Smooth muscle cell (in vitro differentiated cells): ENCODE measurements around the gene CTNNA3. TPM values are rescaled to one million over a fixed set of nuclear protein-coding genes. Genes with fewer than 3 reads are reported as not detected.

Experiments
- DNase-seq: peaks from one replicate; lab custom pipeline; 2025; ENCODE audit not compliant: unreplicated experiment; lab: John Stamatoyannopoulos, UW
- H2AFZ ChIP-seq: fragments of 200-600 bp; sonication (generic); 2 replicates; pipeline ENCODE4 v1.6.0; 2016; ENCODE audit warnings: antibody characterized with exemption, low read depth, mild to moderate bottlenecking
- H3F3A ChIP-seq: fragments of 200-600 bp; sonication (generic); 2 replicates; pipeline ENCODE4 v1.6.0; 2017; ENCODE audit warnings: antibody characterized with exemption, low read depth
- H3K27ac ChIP-seq: fragments of 200-600 bp; sonication (generic); 2 replicates; pipeline ENCODE4 v1.5.1; 2016; ENCODE audit warnings: low read depth, mild to moderate bottlenecking
- H3K27me3 ChIP-seq: fragments of 200-600 bp; sonication (generic); 2 replicates; pipeline ENCODE4 v1.6.1; 2016; ENCODE audit warnings: low read depth, mild to moderate bottlenecking
- H3K36me3 ChIP-seq: fragments of 200-600 bp; sonication (generic); 2 replicates; pipeline ENCODE4 v1.5.1; 2016; ENCODE audit warnings: low read depth
- H3K4me1 ChIP-seq: fragments of 200-600 bp; sonication (generic); 2 replicates; pipeline ENCODE4 v1.5.1; 2016; ENCODE audit warnings: low read depth
- H3K4me2 ChIP-seq: fragments of 200-600 bp; sonication (generic); 2 replicates; pipeline ENCODE4 v1.6.0; 2016; ENCODE audit warnings: mild to moderate bottlenecking
- H3K4me3 ChIP-seq: fragments of 200-600 bp; sonication (generic); 2 replicates; pipeline ENCODE4 v1.5.1; 2016; ENCODE audit warnings: mild to moderate bottlenecking
- H3K79me2 ChIP-seq: fragments of 200-600 bp; sonication (generic); 2 replicates; pipeline ENCODE4 v1.6.0; 2016; ENCODE audit warnings: low read depth, mild to moderate bottlenecking
- H3K9ac ChIP-seq: fragments of 200-600 bp; sonication (generic); 2 replicates; pipeline ENCODE4 v1.6.0; 2016; ENCODE audit warnings: low read depth
- H3K9me3 ChIP-seq: fragments of 200-600 bp; sonication (generic); replicated peaks from 2 replicates; pipeline ENCODE4 v1.5.1; 2016; ENCODE audit warnings: low read depth
- H4K20me1 ChIP-seq: fragments of 200-600 bp; sonication (generic); 2 replicates; pipeline ENCODE4 v1.6.0; 2016; ENCODE audit warnings: low read depth
- WGBS: methylation state at CpG from one replicate; pipeline ENCODE4 v1.1.7; 2016; ENCODE audit warnings: low lambda C conversion rate; 5-methylcytosine and 5-hydroxymethylcytosine counted together
- microRNA-seq: library from miRNA; unstranded; fragments of <30 nt; microRNA quantifications from one replicate; pipeline ENCODE4, GENCODE V29; 2016; ENCODE audit warnings: borderline number of aligned reads
- polyA plus RNA-seq: library from polyadenylated mRNA; unstranded; fragments of >200 nt; fragmentation: Nextera tagmentation; extraction: Ambion mirVana; gene quantifications from 2 replicates; pipeline ENCODE4 v1.2.1, GENCODE V29; 2016
- small RNA-seq: library from RNA; depleted of rRNA; stranded (forward); fragments of <200 nt; gene quantifications from one replicate; pipeline ENCODE3, GENCODE V24; 2014
- total RNA-seq: library from RNA; depleted of rRNA; stranded (reverse); fragments of >200 nt; gene quantifications from 2 replicates; pipeline ENCODE4 v1.2.3, GENCODE V29; 2014
- TF ChIP-seq, protein P1 (sequence below): fragments of 200-600 bp; sonication (generic); IDR thresholded peaks from 2 replicates; pipeline ENCODE4 v1.5.1; 2017; ENCODE audit warnings: borderline replicate concordance, mild to moderate bottlenecking, antibody characterized with exemption; ENCODE audit not compliant: insufficient read depth, poor library complexity, severe bottlenecking

Gene CTNNA3
- total and polyA plus RNA-seq, 2 experiments from 2014 or later: 1.3 TPM; not detected in 1

DNA sequence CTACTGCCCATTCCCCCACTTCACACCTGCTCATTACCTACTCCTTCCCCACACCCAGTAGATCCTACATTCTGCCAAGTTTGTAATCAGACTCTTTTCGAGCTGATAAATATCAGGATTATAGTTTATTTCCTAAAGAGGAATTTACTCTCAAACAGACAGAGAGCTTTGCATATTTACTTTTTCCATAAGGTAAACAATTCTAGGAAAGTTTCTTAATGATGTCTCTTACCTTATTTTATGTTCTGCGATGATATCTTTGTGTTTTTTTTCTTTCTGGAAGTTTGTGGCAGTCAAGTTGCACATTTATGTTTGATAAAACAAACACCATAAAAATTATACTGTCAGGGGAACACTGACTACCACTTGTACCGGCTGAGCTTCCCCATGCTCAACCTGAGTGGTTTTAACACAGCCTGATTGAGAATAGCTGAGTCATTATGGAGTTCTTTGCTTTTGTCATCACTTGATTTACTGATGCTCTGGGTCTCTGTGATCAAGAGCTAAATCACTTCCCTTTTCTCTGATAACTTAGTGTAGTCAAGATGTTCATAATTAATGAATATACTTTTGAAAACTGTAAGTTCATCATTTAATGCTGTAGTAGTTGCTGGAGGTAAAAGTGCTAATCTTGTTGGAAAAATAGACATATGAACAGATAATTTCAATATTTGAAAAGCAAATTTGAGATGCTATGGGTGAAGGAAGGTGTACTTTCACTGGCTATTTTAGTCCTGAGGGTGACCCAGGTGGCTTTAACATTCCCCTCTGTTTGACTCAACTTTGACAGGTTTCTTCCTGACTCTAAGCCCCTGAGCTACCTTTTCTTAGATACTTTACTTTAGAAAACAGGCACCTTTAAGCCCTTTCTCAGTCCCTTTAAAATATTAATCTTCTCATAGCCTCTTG, 1804.7 kb downstream of the CTNNA3 start:
- 69% methylated on average over 3 of the region's 3 CpGs for WGBS
- Histone ChIP-seq H3K9ac (no peak overlapping the region), H3K4me1 (no peaks in the 10 kb centered on the region), H3K79me2 (no peaks in the 10 kb centered on the region), H2AFZ (no peak overlapping the region), H3K9me3 (peaks cover 5% of the 10 kb centered on the region), H4K20me1 (no peaks in the 10 kb centered on the region), H3K4me2 (no peak overlapping the region), H3K36me3 (no peaks in the 10 kb centered on the region), H3K4me3 (no peak overlapping the region), H3F3A (no peaks in the 10 kb centered on the region), H3K27me3 (no peaks in the 10 kb centered on the region), H3K27ac (no peak overlapping the region)
- no peak for DNase-seq
- TF ChIP-seq, protein P1, sequence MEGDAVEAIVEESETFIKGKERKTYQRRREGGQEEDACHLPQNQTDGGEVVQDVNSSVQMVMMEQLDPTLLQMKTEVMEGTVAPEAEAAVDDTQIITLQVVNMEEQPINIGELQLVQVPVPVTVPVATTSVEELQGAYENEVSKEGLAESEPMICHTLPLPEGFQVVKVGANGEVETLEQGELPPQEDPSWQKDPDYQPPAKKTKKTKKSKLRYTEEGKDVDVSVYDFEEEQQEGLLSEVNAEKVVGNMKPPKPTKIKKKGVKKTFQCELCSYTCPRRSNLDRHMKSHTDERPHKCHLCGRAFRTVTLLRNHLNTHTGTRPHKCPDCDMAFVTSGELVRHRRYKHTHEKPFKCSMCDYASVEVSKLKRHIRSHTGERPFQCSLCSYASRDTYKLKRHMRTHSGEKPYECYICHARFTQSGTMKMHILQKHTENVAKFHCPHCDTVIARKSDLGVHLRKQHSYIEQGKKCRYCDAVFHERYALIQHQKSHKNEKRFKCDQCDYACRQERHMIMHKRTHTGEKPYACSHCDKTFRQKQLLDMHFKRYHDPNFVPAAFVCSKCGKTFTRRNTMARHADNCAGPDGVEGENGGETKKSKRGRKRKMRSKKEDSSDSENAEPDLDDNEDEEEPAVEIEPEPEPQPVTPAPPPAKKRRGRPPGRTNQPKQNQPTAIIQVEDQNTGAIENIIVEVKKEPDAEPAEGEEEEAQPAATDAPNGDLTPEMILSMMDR: no peak

DNA sequence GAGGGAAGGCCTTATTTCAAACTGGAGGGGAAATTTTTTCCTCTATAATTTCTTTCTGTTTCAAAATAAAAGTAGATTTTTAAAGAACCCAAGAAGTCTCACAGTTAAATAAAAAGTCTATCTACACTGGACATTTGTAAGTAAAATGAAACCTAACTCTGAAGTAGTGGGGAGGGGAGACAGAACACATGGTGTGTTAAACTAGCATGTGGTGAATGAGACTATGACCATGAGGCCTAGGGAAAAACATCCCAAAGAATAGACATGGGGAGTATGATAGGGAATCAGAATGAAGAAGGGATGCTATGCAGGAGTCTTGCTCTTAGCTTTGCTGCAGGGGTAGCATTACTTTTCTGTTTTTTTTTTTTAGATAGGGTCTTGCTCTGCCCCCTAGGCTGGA, 1831.5 kb downstream of the CTNNA3 start:
- no peaks in the 10 kb centered on the region for H3F3A ChIP-seq
- H3K4me3 ChIP-seq: no peak overlapping the region
- no peak overlapping the region for H3K27ac ChIP-seq
- no peaks in the 10 kb centered on the region for H3K9me3 ChIP-seq
- no peaks in the 10 kb centered on the region for H4K20me1 ChIP-seq
- no peak overlapping the region for H2AFZ ChIP-seq
- H3K79me2 ChIP-seq: no peaks in the 10 kb centered on the region
- no peak for DNase-seq
- no peak overlapping the region for H3K4me2 ChIP-seq
- no peak overlapping the region for H3K9ac ChIP-seq
- H3K36me3 ChIP-seq: no peaks in the 10 kb centered on the region
- no peaks in the 10 kb centered on the region for H3K27me3 ChIP-seq
- TF ChIP-seq, protein P1: no peak
- H3K4me1 ChIP-seq: no peaks in the 10 kb centered on the region

DNA sequence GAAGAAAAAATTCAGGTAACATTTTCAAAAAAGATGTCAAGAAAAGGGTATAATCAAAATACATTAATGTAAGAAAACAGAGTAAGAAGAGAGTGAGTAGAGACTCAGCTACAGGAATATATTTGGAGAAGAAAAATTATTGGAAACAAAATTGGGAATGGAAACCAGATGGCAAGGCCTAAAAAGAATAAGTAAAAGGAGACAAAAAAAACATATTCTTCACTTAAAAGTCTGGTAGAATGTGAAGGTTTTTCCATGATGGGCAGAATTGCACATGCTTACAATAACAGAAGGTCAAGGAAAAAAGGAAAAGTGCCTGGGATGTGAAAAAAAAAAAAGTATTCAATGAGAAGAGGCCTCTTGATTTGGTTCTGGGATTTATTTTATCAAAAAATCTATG, 1832.0 kb downstream of the CTNNA3 start:
- Histone ChIP-seq H3F3A (no peaks in the 10 kb centered on the region), H3K36me3 (no peaks in the 10 kb centered on the region), H3K4me1 (no peaks in the 10 kb centered on the region), H3K27me3 (no peaks in the 10 kb centered on the region), H3K27ac (no peak overlapping the region), H3K9ac (no peak overlapping the region), H4K20me1 (no peaks in the 10 kb centered on the region), H3K4me2 (no peak overlapping the region), H3K9me3 (no peaks in the 10 kb centered on the region), H3K79me2 (no peaks in the 10 kb centered on the region), H3K4me3 (no peak overlapping the region), H2AFZ (no peak overlapping the region)
- DNase-seq: no peak
- TF ChIP-seq, protein P1: no peak

Small RNAs within 50 kb of the gene (microRNA-seq; reads per million reads assigned to microRNA genes)
- 1.8 reads per million for gene MIR7151

Small RNAs within 50 kb of the gene (small RNA-seq; reads per million reads assigned to genes)
- not detected for gene AL607023.1
- not detected for gene MIR7151

Other genes starting within 250 kb of the CTNNA3 start
- 2.1 and 3.7 TPM in 2 replicates for gene DNAJC12, start 142.0 kb upstream of the CTNNA3 start, total RNA-seq
- gene DNAJC12, start 142.0 kb upstream of the CTNNA3 start, polyA plus RNA-seq: 0.82 and 1.4 TPM in 2 replicates
- 14.9 and 22.7 TPM in 2 replicates for gene SIRT1, start 188.5 kb upstream of the CTNNA3 start, total RNA-seq
- gene SIRT1, start 188.5 kb upstream of the CTNNA3 start, polyA plus RNA-seq: 8.0 and 9.1 TPM in 2 replicates